ENCODE data around the gene ANXA5. TPM values are rescaled to one million over a fixed set of nuclear protein-coding genes. Genes with fewer than 3 reads are reported as not detected.

ANXA5 gene
- total RNA-seq, 1 experiment from 2014 or later: 222 TPM

- in situ Hi-C loops (cut with HindIII; ENCODE audit: low pct_unique_long_range_greater_than_20kb, low sequenced_read_pairs) (no loop called here), intact Hi-C loops (cut with micrococcal nuclease; ENCODE audit: unreplicated experiment) (no loop called here)
- BruUV-seq (replicated peaks): no TSS peak
- ChIA-PET CTCF (no interaction called here), POLR2A (no interaction called here)
- no peaks in the 10 kb centered on the region for H3K9me3 ChIP-seq (ENCODE audit: control insufficient read depth, insufficient read depth, low read depth, low read length)
- no peaks in the 10 kb centered on the region; the same call in 1 of the 2 replicates for H3K4me1 ChIP-seq (ENCODE audit: control insufficient read depth, insufficient read depth, low read length)
- no peak overlapping the region for H3K27ac ChIP-seq (ENCODE audit: low read length)
- no peak for TF ChIP-seq SIN3A (IDR thresholded peaks at IDR 0.05; ENCODE audit: borderline replicate concordance, insufficient read depth, low read depth, low read length)
- no peak for TF ChIP-seq CTCF (IDR thresholded peaks at IDR 0.05)
- TF ChIP-seq REST (IDR thresholded peaks at IDR 0.05; ENCODE audit: insufficient read depth in 1 of 2, low read depth in 2 of 2, low read length in 1 of 2): no peak
- TF ChIP-seq POLR2AphosphoS5 (IDR thresholded peaks at IDR 0.05; ENCODE audit: low read depth, low read length): no peak
- no peak for TF ChIP-seq TCF7L2 (IDR thresholded peaks at IDR 0.05; ENCODE audit: low read depth, low read length)
- no peaks in the 10 kb centered on the region for H3K27me3 ChIP-seq (ENCODE audit: control insufficient read depth, insufficient read depth, low read length)
- H3K36me3 ChIP-seq (ENCODE audit: control insufficient read depth, insufficient read depth, low read length): no peaks in the 10 kb centered on the region
- DNase-seq (ENCODE audit: low read depth, low spot score) (no peak), ATAC-seq (no peak)
- no peak overlapping the region for H3K4me3 ChIP-seq (ENCODE audit: low read depth in 2 of 2, low read length in 2 of 2)
Observed at GRCh38 chr4:121712783-121713182, 16.0 kb upstream of the ANXA5 start.

- POLR2A ChIA-PET: no interaction called here
- ATAC-seq: peak; percentile 53
- no TSS peak for BruUV-seq (replicated peaks)
Observed at GRCh38 chr4:121712001-121712651, 15.3 kb upstream of the ANXA5 start.

More at GRCh38 chr4:121712001-121712651, 15.3 kb upstream of the ANXA5 start:
- CTCF ChIA-PET: no interaction called here
- TF ChIP-seq SIN3A (IDR thresholded peaks at IDR 0.05; ENCODE audit: borderline replicate concordance, insufficient read depth, low read depth, low read length) (no peak), REST (IDR thresholded peaks at IDR 0.05; ENCODE audit: insufficient read depth in 1 of 2, low read depth in 2 of 2, low read length in 1 of 2) (no peak), TCF7L2 (IDR thresholded peaks at IDR 0.05; ENCODE audit: low read depth, low read length) (no peak), POLR2AphosphoS5 (IDR thresholded peaks at IDR 0.05; ENCODE audit: low read depth, low read length) (no peak), CTCF (IDR thresholded peaks at IDR 0.05) (no peak)
- Histone ChIP-seq H3K9me3 (ENCODE audit: control insufficient read depth, insufficient read depth, low read depth, low read length) (no peaks in the 10 kb centered on the region), H3K27me3 (ENCODE audit: control insufficient read depth, insufficient read depth, low read length) (no peaks in the 10 kb centered on the region), H3K27ac (ENCODE audit: low read length) (peak overlapping the region; percentile 78), H3K4me1 (ENCODE audit: control insufficient read depth, insufficient read depth, low read length) (no peaks in the 10 kb centered on the region; the same call in 1 of the 2 replicates), H3K36me3 (ENCODE audit: control insufficient read depth, insufficient read depth, low read length) (no peaks in the 10 kb centered on the region), H3K4me3 (ENCODE audit: low read depth in 2 of 2, low read length in 2 of 2) (peak overlapping the region; percentile 28 to 56)
- intact Hi-C loops (cut with micrococcal nuclease; ENCODE audit: unreplicated experiment): no loop called here
- in situ Hi-C loops (cut with HindIII; ENCODE audit: low pct_unique_long_range_greater_than_20kb, low sequenced_read_pairs): no loop called here
- no peak for DNase-seq (ENCODE audit: low read depth, low spot score)
